A549 (cell line): ENCODE measurements around the gene FAM20B.

Source experiments
- CBX2 ChIP-seq: fragments of 200-600 bp; sonication (generic); IDR thresholded peaks from 2 replicates; pipeline ENCODE4 v1.6.1; 2016; ENCODE audit warnings: low read depth, mild to moderate bottlenecking, borderline replicate concordance
- CTCF ChIP-seq: fragments of >200 bp; sonication (Bioruptor Twin); formaldehyde crosslinking; IDR thresholded peaks from 3 replicates; pipeline ENCODE4 v1.5.1; 2016
- FOXS1 ChIP-seq: fragments of 250-450 bp; sonication (Bioruptor Pico); IDR thresholded peaks from 2 replicates; pipeline ENCODE4 v1.5.0; 2020; ENCODE audit warnings: mild to moderate bottlenecking, moderate library complexity
- JUNB ChIP-seq: fragments of >200 bp; sonication (Bioruptor Twin); formaldehyde crosslinking; IDR thresholded peaks from 2 replicates; pipeline ENCODE4 v1.6.1; 2016
- MAX ChIP-seq: IDR thresholded peaks from 2 replicates; pipeline ENCODE4 v1.6.1; 2012
- MAZ ChIP-seq: fragments of 150-350 bp; IDR thresholded peaks from 2 replicates; pipeline ENCODE4 v1.6.1; 2014; ENCODE audit warnings: antibody characterized with exemption, low read depth, low read length, borderline replicate concordance
- MYC ChIP-seq: IDR thresholded peaks from 2 replicates; pipeline ENCODE4 v1.6.1; 2012; ENCODE audit warnings: mild to moderate bottlenecking, inconsistent platforms, low read length, improper control_type of control experiment, borderline replicate concordance
- NPAS2 ChIP-seq: fragments of 250-450 bp; sonication (Bioruptor Pico); IDR thresholded peaks from 2 replicates; pipeline ENCODE4 v1.8.0; 2022; ENCODE audit warnings: mild to moderate bottlenecking, moderate library complexity, borderline replicate concordance
- NR3C1 ChIP-seq: fragments of >200 bp; sonication (Bioruptor Twin); formaldehyde crosslinking; IDR thresholded peaks from 3 replicates; pipeline ENCODE4 v1.6.1; 2017
- RNF2 ChIP-seq: fragments of 200-600 bp; sonication (generic); IDR thresholded peaks from 2 replicates; pipeline ENCODE4 v1.6.1; 2016; ENCODE audit warnings: low read depth, mild to moderate bottlenecking, antibody characterized with exemption, moderate library complexity, borderline replicate concordance
- SMC3 ChIP-seq: fragments of >200 bp; sonication (Bioruptor Twin); formaldehyde crosslinking; IDR thresholded peaks from 3 replicates; pipeline ENCODE4 v1.6.1; 2018; ENCODE audit warnings: inconsistent platforms

GRCh38 chr1:179091691-179092165 is 66.0 kb downstream of the FAM20B start:
- TF ChIP-seq CTCF: no peak
- no peak for TF ChIP-seq FOXS1 (CRISPR knock-in tag)
- TF ChIP-seq NPAS2: no peak
- TF ChIP-seq JUNB: no peak
- no peak for TF ChIP-seq MAX
- no peak for TF ChIP-seq CBX2
- TF ChIP-seq RNF2: no peak
- no peak for TF ChIP-seq NR3C1
- TF ChIP-seq MAZ: no peak
- no peak for TF ChIP-seq SMC3
- no peak for TF ChIP-seq MYC
